DMS153 treated with DMSO at 0.1 percent for 48 hours (cell line): ENCODE results near the gene TMEM184A.

Source experiments
- DNase-seq: peaks from one replicate; lab custom pipeline; 2025; ENCODE audit not compliant: unreplicated experiment; lab: John Stamatoyannopoulos, UW

TMEM184A gene

GRCh38 chr7:1553512-1554210 lies 2.3 kb downstream of the TMEM184A start:
- no peak for DNase-seq

- DNase-seq, result no peak
Observed at GRCh38 chr7:1552200-1552599, 3.8 kb downstream of the TMEM184A start.

GRCh38 chr7:1550846-1551155 lies 5.2 kb downstream of the TMEM184A start:
- DNase-seq, result no peak

- no peak for DNase-seq
Observed at GRCh38 chr7:1550005-1550845, 5.8 kb downstream of the TMEM184A start.

- no peak for DNase-seq
Observed at GRCh38 chr7:1549357-1550004, 6.5 kb downstream of the TMEM184A start.

DNA sequence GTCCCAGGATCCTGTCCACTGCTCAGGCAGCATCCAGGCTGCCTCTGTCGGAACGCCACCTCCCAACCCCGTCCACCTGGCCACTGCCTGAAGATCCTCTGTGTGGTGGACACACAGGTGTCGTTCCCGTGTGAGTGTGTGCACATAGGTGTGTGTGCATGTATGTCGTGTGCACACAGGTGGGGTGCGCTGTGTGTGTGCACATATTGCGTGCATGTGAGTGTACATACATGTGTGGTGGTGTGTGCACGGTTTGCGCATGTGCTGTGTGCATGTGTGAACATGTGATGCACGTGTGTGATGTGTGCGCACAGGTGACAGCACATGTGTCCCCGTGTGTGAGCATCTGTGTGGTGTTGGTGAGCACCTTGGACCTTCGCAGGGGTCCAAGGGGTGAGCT lies 7.1 kb downstream of the TMEM184A start:
- no peak for DNase-seq

GRCh38 chr7:1548438-1548831 lies 7.6 kb downstream of the TMEM184A start:
- no peak for DNase-seq

DNA sequence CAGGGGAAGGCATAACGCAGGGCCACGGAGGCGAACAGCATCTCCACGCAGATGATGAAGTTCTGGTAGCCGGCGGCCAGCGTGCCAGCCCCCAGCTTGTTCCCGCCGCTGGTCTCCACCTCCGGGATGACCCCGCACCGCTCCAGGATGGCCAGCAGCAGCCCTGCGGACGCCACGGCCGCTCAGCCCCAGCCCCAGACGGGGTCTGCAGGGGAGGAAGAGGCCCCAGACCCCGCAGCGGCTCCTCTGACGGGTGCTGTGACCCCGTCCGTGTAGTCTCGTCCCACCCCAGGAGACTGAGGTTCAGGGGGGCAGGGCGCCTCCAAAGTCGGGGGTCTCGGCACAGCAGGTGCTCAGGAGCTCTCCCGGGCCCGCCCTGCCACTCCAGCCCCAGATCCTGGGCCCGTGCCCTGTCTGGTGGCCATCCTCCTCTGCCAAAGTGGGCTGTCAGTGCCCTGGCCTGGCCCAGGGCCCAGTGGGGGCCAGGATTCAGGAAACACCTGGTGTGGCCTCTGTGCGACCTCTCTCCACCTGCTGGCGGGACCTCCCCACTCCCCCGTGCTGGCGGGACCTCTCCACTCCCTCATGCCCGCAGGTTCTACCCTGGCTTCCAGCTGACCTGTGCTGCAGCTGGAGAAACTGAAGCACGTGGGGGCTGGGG lies 8.1 kb downstream of the TMEM184A start:
- DNase-seq, result no peak

GRCh38 chr7:1546909-1547776 lies 8.9 kb downstream of the TMEM184A start:
- no peak for DNase-seq

GRCh38 chr7:1546274-1546908 lies 9.6 kb downstream of the TMEM184A start:
- DNase-seq, result no peak

- no peak for DNase-seq
Observed at GRCh38 chr7:1545417-1546246, 10.4 kb downstream of the TMEM184A start.

DNA sequence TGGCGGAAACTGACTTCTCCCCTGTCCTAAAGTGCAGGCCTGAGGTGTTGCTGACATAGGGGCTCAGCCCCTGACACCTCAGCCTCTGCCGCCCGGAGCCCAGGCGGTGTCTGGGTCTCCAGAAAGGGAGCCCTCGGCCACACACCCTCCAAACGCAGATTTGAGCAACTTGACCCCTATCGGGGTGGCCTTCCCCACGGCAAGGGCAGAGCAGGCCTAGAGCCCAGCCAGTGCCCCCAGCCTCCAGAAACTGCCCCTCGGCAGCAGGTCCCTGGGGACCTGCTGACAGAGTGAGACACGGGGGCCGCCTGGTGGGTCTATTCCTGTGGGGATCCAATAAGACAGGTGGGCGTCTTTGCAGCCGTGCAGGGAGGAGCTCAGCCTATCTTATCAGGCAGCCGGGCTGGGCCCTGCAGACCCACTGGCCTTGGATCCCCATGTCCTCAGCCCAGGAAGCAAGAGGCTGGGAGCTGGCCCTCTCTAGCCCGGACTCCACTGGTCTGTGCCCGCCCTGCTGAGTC lies 11.0 kb downstream of the TMEM184A start:
- DNase-seq, result no peak

DNA sequence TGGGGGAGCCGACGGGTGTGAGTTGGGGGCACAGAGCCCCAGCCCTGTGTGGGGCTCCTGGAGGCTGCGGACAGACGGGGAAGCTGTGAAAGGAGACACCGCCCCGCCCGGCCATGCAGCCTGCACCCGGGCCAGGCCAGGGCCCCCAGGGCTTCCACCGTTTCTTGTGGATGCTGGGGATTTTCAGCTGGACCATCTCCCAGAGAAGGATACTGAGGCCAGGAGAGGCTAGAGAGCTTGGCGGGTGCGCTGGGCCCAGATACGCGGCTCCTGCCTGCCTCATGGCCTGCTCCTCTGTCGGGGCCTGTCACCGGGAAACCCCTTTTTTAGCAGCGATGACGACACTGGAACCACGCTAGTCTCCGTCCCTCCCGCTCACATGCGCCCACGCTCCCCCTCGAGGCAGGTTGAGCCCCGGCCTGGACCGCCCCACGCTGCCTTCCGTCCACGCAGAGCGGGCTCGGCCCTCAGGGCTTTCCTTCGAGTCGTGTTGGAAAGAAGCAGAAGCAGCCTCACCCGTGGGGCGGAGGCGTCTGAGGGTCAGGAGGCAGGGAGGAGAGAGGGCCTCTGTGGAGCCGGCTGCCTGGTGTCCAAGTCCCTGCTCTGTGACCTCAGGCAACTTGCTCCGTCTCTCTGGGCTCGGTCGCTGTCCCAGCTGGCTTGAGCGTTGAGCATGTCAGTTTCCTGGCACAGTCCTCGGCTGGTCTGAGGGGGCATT lies 11.7 kb downstream of the TMEM184A start:
- no peak for DNase-seq

DNA sequence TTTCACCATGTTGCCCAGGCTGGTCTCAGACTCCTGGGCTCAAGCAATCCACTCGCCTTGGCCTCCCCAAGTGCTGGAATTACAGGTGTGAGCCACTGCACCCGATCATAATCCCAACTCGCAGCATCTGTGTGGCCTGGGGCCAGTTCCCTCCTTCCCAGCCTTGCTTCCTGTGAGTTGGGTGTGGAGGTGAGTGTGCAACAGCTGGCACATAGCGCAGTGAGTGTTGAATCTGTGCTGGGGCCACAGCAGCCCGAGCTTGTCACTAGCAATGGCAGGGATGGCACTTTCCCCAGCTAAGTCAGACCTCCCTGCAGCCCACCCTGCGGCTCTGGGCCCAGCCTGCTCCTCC lies 12.2 kb downstream of the TMEM184A start:
- DNase-seq, result no peak

DNA sequence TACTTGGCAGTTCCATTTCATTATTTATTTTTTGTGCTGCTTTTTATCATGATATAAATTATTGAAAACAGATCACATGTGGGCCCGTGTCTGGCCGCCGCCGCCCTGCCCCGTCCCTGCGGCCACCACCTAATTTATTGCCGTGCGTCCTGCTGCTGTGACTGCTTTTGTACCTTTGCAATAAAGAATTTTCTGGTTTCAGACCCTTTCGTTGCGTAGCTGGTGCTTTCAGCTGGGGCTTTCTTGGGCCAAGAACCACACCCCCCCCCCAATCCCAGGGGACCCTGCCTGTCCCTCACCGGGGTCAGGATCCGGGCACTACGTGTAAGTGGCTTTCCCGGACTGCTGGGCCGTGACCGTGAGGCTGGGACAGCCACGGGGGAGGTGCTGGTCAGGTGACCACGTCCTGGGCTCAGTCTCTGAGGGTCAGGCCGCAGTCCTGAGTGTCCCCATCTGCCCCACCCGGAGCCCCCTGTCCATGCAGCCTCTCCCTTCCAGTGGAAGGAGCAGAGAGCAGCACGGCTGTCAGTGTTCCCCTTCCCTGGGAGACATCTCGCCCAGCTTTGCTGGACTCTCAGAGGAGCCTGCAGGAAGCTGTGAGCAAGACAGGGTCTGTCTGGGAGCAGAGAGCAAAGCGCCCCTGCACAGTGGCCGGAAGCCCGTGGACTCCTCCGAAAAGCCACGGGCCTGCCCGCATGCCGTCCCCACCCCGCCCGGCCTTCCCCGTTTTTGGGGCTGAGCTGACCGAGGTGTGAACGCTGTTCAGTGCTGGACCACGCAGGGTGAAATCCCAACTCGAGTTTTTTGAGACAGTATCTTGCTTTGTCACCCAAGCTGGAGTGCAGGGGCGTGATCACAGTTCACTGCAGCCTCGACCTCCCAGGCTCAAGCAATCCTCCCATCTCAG lies 12.9 kb downstream of the TMEM184A start:
- no peak for DNase-seq

- no peak for DNase-seq
Observed at GRCh38 chr7:1542329-1542728, 13.7 kb downstream of the TMEM184A start.

DNA sequence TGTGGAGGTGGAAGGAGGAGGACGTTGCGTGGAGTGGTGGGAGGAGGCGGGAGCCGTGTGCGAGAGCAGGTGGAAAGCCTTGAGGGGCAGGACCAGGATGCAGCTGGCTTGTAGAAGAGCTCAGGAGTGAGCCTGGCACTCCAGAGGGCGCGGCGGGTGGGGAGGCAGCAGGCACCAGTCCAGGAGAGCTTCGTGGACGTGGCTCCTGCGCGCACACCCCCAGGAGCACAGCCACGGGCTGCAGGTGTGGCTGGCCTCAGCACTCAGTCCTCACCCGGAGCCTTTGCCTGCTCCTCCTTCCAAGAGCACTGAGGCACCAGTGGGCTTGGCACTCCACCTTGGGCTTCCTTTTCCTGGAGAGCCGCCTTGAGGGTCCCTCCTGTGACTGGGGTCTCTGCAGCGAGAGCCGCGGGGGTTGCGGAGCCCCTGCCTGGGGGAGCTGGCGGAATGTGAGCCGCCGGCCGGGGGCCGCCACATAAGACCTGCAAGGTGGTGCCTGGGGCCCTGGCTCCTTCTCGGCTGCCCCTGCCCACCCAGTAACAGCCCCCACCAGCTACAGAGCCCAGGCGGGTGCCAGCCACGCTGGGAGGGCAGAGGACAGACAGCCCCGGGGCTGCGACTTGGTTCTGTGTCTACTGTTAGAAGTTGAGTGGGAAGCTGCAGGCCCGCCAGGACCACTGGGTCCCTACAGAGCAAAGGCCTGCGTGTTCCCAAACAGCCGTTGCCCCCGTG lies 14.4 kb downstream of the TMEM184A start:
- DNase-seq, result no peak
